HG03103 (cell line): ENCODE results near the gene ANLN.
"Not testable (repeated sequence)": the region's sequence is repeated elsewhere in the genome, so short reads cannot be mapped to it uniquely, and the experiment has no call there.

Source experiments
- ATAC-seq: cut with Tn5 transposase; IDR thresholded peaks from one replicate; pipeline ENCODE4 v1.9.1; 2021; ENCODE audit warnings: low read depth; ENCODE audit not compliant: unreplicated experiment

ANLN gene

GRCh38 chr7:36370046-36370445, 19.6 kb upstream of the ANLN start:
- ATAC-seq: no peak

GRCh38 chr7:36372156-36372555, 17.5 kb upstream of the ANLN start:
- ATAC-seq: no peak

GRCh38 chr7:36378555-36378954, 11.1 kb upstream of the ANLN start:
- not testable (repeated sequence) for ATAC-seq

- ATAC-seq: no peak
These were observed 9.7 kb upstream of the ANLN start for GRCh38 chr7:36379831-36380504.

GRCh38 chr7:36381056-36381455, 8.6 kb upstream of the ANLN start:
- ATAC-seq: no peak

GRCh38 chr7:36383284-36383683, 6.4 kb upstream of the ANLN start:
- ATAC-seq: not testable (repeated sequence)

GRCh38 chr7:36385646-36386045, 4.0 kb upstream of the ANLN start:
- not testable (repeated sequence) for ATAC-seq

GRCh38 chr7:36387435-36388231, 2.0 kb upstream of the ANLN start:
- no peak for ATAC-seq

- no peak for ATAC-seq
These were observed 1.2 kb upstream of the ANLN start for GRCh38 chr7:36388423-36388822.

GRCh38 chr7:36390199-36391090, 783 bp downstream of the ANLN start:
- peak; percentile 20 for ATAC-seq

GRCh38 chr7:36391436-36392198, 2.0 kb downstream of the ANLN start:
- ATAC-seq: peak; percentile 51

- ATAC-seq: no peak
These were observed 4.2 kb downstream of the ANLN start for GRCh38 chr7:36393826-36394225.

GRCh38 chr7:36395171-36395894, 5.7 kb downstream of the ANLN start:
- no peak for ATAC-seq

GRCh38 chr7:36396150-36396549, 6.5 kb downstream of the ANLN start:
- no peak for ATAC-seq

- ATAC-seq: no peak
These were observed 10.4 kb downstream of the ANLN start for GRCh38 chr7:36400036-36400435.

GRCh38 chr7:36400606-36401005, 10.9 kb downstream of the ANLN start:
- no peak for ATAC-seq

- no peak for ATAC-seq
These were observed 13.8 kb downstream of the ANLN start for GRCh38 chr7:36403452-36403851.

GRCh38 chr7:36404639-36405408, 15.2 kb downstream of the ANLN start:
- ATAC-seq: no peak

GRCh38 chr7:36405409-36405803, 15.7 kb downstream of the ANLN start:
- ATAC-seq: no peak
